ENCODE measurements around the gene SPOUT1.
A peak's percentile ranks its signal among the peaks of the same experiment; 100 is the strongest.
"Not testable (repeated sequence)": the region's sequence is repeated elsewhere in the genome, so short reads cannot be mapped to it uniquely, and the experiment has no call there.

The SPOUT1 gene

GRCh38 chr9:128809831-128810230 is 19.8 kb downstream of the SPOUT1 start:
- DNase-seq (ENCODE audit: low spot score): no peak

GRCh38 chr9:128809036-128809599 is 20.5 kb downstream of the SPOUT1 start:
- no peak for DNase-seq (ENCODE audit: low spot score)

GRCh38 chr9:128808543-128808942 is 21.1 kb downstream of the SPOUT1 start:
- DNase-seq (ENCODE audit: low spot score): no peak

- DNase-seq (ENCODE audit: low spot score): no peak
Measured at GRCh38 chr9:128807827-128808226, 21.8 kb downstream of the SPOUT1 start.

- no peak for DNase-seq (ENCODE audit: low spot score)
Measured at GRCh38 chr9:128805661-128806060, 23.9 kb downstream of the SPOUT1 start.

GRCh38 chr9:128802482-128802881 is 27.1 kb downstream of the SPOUT1 start:
- no peak for DNase-seq (ENCODE audit: low spot score)

- DNase-seq (ENCODE audit: low spot score): no peak
Measured at GRCh38 chr9:128800061-128800460, 29.5 kb downstream of the SPOUT1 start.

GRCh38 chr9:128798896-128799295 is 30.7 kb downstream of the SPOUT1 start:
- no peak for DNase-seq (ENCODE audit: low spot score)

- DNase-seq (ENCODE audit: low spot score): not testable (repeated sequence)
Measured at GRCh38 chr9:128794961-128795360, 34.6 kb downstream of the SPOUT1 start.

- DNase-seq (ENCODE audit: low spot score): no peak
Measured at GRCh38 chr9:128792978-128793686, 36.5 kb downstream of the SPOUT1 start.

GRCh38 chr9:128792134-128792533 is 37.5 kb downstream of the SPOUT1 start:
- no peak for DNase-seq (ENCODE audit: low spot score)

- no peak for DNase-seq (ENCODE audit: low spot score)
Measured at GRCh38 chr9:128790536-128790935, 39.1 kb downstream of the SPOUT1 start.

- DNase-seq (ENCODE audit: low spot score): no peak
Measured at GRCh38 chr9:128788445-128788844, 41.1 kb downstream of the SPOUT1 start.

- no peak for DNase-seq (ENCODE audit: low spot score)
Measured at GRCh38 chr9:128787659-128788058, 41.9 kb downstream of the SPOUT1 start.

- DNase-seq (ENCODE audit: low spot score): peak; percentile 86
Measured at GRCh38 chr9:128786681-128787601, 42.7 kb downstream of the SPOUT1 start, which contains the start of gene TBC1D13. Gene TBC1D13, plus strand, starts transcription at chr9:128787253. Its CDS starts 101 bp downstream, at chr9:128787354.

GRCh38 chr9:128785427-128785826 is 44.2 kb downstream of the SPOUT1 start:
- DNase-seq (ENCODE audit: low spot score): no peak

GRCh38 chr9:128782669-128783068 is 46.9 kb downstream of the SPOUT1 start:
- DNase-seq (ENCODE audit: low spot score): no peak

- no peak for DNase-seq (ENCODE audit: low spot score)
Measured at GRCh38 chr9:128781187-128782070, 48.2 kb downstream of the SPOUT1 start.

GRCh38 chr9:128780093-128780492 is 49.5 kb downstream of the SPOUT1 start:
- DNase-seq (ENCODE audit: low spot score): not testable (repeated sequence)

- no peak for DNase-seq (ENCODE audit: low spot score)
Measured at GRCh38 chr9:128774804-128775203, 54.8 kb downstream of the SPOUT1 start.

GRCh38 chr9:128773049-128773448 is 56.5 kb downstream of the SPOUT1 start:
- DNase-seq (ENCODE audit: low spot score): no peak
